GM21447 (cell line): ENCODE results near the gene HPS4.

ENCODE experiments used
- ATAC-seq: cut with Tn5 transposase; IDR thresholded peaks from one replicate; pipeline ENCODE4 v1.9.1; 2021; ENCODE audit not compliant: unreplicated experiment

HPS4 gene

DNA sequence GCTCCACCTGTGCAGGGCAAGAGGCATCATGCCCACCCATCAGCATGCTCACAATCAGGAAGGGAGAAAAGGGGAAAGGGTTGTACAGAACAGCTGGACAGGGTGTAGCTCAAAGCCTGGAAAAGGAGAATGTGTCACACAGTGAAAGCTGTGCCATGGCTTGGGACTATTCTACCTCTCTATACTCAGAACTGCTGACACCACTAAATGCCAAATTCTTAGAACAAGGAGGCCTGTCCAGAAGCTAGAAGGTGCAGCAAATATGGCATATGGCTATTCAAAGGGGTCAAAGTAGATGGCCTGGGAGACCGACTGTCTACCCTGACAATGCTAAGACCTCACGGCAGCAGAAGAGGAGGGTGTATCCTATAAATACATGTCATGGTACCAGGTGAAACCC, 12.8 kb downstream of the HPS4 start:
- no peak for ATAC-seq

DNA sequence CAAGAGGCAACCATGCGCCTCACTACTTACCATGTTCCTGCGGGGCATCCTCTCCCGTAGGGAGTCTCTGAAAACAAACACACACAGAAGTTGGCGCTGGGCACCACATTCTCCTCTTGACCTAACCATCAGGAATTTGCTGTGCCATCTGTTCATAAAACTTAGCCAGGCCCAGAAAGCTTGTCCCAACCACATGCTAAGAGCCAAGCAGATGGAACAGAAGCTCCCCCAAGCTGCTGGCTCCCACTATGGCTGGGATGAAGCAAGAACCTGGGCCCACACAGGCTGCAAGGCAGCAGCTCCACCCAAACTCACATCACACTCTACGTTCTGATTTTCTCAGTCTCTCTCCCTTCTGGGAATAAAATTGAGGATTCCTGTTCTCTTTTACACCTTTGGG, 17.4 kb downstream of the HPS4 start:
- ATAC-seq = no peak

DNA sequence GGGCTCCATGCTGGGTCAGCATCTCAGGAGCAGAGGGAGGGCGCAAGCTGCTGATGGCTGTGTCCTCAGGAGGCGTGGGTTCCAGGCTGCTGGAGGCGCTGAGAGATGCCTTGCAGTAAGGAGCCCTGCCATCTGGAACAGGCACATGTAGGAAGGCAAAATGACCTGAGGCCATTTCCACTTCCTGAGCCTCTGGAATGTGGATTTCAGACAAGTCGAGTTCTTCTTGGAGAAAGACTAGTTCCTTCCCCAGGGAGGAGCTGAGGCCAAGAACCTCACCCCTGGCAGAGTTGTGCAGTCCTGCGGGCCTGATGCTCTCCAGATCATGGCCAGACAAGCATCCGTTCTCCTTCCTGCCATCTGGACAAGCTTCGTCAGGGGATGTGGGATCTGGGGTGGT, 19.3 kb downstream of the HPS4 start:
- no peak for ATAC-seq

DNA sequence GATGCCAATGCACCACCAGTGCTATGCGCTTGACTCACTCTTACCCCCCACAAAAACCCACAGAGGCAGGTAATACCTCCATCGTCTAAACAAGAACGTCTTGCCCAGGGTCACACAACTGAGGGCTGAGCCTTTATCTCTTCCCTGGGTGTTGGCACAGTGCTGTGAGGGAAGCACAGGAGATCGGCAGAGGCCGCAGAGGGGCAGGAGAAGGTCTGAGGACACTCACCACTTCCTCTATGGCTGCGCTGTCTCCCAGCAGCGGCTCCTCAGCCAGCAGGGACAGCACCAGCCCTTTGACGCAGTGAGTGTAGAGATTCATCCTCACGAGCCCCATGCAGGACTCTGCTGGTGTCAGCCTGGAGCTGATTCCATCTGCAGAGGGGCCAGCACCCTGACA, 19.9 kb downstream of the HPS4 start:
- ATAC-seq = no peak

DNA sequence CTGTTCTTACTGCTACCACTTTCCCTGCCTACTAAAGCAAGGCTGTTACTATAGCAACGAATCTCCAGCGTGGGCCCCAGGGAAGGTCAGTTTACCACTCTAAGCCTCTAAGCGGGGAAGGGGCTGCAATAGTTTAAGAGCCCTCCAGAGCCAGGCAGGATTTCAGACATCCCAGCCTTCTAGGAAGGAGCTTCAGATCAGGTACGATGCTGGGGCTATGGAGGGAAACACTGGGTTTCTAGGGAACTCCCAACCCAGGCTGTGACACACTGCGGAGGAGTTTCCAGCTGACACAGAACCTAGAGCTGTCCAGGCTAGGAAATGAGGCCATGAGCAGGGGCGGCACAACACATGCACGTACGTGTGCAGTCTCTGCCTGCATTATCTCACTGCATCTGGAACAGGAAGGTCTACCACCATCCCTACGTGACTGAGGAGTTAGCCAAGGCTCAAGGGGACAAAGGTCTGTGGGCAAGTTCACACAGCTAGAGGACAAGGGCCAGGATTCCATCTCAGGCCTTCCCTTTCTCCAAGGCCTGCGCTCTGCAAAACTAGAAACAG, 20.4 kb downstream of the HPS4 start:
- no peak for ATAC-seq

DNA sequence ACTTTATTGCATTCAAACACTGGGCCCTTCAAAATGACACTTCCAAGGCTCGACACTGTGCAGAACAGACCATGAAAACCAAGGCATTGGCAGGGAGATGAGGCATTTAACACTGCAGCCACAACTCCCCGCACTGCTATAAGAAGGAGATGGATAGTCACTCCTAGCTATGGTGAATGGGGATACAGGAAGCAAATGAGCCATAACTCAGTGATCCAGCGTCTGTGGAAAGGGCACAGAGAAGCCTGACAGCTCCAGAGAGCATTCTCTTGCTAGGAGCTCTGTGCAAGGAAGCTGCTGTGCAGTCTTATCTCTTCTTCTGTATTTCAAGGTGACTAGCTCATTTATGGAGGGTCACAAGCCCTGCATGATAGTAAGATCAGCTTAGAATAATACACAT, 20.9 kb downstream of the HPS4 start:
- no peak for ATAC-seq

DNA sequence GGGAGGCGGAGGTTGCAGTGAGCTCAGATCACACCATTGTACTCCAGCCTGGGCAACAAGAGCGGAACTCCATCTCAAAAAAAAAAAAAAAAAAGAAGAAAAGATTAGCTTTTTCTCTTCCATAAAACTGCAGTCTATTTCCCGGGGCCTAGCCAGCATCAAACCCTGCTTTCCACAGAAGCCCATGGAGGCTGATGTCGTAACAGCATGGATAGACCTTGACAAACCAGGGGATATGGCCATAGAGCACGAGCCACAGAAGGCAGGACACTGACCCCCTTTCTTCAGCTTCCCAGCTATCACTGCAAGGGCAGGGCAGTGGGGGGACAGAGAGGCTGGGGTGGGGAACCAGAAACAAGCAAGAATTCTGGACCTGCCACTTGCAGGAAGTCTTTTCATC, 21.5 kb downstream of the HPS4 start:
- ATAC-seq = no peak

DNA sequence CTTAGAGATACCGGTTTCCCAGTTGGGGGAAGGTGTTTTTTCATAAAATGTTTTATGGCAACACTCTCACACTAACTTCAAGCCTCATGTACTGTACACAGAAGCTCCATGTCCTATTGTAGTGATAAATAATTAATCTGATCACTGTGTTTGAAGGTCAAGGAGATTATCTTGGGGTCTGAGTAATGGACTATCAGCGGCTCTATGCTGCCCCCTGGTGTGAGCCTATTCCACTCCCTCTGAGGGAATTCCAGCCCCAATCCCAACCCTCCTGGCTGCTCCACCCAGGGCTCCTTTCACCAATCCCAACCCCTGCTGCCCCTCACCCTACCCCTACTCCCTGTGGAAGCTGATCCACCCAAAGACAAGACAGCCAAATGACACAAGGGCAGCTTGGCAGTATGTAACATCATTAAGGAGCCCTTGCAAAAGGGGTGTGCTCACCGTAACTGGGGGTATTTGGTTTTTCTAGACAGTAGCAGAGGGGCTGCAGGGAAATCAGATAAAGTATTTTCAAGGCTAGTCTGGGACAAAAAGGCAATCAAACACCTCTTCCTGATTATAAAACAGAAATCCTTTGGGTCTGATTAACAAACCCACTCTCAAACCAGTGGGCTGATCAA, 22.3 kb downstream of the HPS4 start:
- no peak for ATAC-seq

DNA sequence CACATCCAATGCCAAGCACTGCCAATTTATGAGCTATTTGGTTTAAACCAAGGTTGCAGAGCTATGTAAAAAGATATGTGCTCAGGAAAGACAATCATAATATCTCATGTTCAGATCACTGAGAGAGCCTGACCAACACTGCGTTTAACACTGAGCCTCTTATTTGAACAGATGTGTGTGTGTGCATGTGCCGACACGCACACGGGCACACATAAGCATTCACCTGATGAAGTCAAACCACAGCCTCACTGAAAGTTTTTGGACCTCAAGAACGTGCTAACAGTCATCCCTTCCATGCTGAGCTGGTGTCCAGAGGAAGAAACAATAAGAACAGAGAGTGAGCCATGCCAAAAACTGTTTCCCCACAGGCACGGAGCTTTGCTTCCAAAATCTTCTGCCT, 23.4 kb downstream of the HPS4 start:
- no peak for ATAC-seq

DNA sequence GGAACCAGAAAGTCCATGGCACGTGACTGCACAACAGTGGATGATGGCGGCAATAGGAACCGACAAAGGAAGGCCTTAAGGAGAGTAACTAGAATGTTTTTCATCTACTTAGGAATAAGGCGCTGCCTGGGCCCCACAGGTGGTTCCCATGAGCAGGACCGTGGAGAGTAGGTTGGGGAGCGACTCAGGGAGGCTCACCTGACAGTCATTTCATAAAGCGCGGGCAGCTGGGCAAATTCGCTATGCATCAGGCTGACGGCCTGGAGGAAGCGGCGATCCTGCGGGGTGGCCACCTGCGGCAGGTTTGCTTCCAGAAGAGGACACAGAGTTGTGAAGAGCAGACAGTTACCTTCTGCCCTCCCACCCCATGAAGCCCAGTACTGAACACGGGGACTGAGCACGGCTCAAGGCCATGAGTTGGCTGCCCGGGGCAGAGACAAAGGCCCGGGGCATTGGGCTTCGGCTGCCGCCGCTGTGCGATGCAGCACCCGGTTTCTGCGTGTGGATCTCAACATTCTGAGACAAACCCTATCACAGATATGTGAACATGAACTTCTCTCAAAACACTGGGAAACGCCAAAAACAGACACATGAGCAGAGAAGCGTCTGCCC, 25.8 kb downstream of the HPS4 start:
- ATAC-seq = no peak

DNA sequence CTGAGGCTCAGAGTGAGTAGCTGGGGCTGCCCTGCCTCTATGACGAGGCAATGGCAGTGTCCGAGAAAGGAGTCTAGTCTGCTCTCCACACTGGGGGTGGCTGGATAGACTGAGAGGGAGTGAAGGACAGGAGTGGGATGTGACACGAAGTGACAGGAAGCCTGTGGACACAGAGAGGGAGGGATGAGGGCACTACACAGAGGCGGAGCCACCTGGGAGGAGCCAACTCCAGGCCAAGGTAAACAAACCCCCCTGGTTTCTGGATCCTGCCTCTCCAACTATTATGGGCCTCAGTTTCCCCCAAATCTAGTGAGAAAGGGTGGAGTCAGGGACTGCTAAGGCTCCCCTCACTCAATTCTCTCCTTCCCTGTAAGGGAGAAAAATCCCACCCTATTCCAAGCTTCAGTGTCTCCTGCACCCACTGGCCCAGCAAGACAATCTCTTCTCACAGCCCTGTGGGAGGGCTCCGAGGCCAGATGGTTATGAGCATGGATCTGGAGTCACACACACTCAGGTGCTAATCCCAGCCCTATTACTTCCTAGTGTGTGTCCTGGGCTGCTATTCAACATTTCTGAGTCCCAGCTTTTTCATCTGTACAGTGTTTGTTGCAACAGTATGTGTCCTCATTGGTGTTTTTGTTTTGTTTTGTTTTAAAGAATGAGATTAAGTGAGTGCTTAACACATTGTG, 29.6 kb downstream of the HPS4 start:
- no peak for ATAC-seq

DNA sequence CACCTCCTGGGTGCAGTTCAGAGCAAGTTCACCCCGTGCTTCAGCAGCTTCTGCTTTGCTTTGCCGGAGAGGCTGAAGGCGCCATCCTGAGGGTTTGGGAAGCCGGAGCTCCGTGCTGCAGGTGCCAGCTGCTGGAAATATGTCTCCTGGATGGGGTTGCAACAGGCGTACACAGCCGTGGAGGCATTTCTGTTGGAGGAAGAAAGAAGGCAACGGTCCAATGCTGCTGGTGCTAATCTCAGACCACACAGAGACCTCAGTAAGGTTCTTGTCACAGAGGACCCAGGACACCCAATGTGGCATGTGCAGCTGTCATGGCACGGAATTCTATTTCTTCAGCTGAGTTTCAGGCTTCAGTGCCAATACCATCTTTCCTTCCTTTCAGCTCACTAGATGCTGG, 30.4 kb downstream of the HPS4 start:
- no peak for ATAC-seq

DNA sequence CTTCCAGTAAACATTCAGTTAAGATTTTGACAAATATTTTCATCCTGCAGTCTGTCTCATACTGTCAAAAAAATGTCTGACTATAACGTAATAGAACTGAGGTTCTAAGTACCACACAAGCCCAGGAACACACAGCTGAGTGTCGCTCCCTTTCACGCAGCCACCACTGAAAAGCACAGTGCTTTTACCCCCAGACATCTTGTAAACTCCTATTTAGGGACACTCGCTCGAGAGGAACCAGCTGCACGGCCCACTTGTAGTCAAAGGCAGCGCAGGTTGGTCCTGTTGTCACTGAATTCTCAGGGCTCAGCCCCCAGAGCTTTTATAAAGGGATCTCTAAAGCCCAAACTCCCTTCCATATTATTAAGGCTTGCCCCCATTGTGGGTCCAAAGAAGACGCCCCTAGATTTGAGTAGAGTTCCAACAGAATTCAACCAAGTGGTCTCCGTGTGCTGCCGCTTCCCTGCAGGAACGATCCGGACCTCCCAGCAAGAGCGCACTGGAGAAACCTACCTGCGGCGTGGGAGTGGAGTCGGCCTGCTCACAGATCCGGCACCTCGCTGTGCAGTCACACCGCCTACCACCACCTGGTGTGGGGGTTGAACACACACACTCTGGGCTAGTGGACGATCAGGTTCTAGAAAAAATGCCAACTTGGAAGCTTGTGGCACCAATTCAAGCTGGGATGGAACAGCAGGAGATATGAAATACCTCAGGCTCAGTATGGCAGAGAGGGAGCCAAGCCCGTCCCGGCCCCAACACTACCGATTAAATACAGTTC, 31.2 kb downstream of the HPS4 start:
- no peak for ATAC-seq

DNA sequence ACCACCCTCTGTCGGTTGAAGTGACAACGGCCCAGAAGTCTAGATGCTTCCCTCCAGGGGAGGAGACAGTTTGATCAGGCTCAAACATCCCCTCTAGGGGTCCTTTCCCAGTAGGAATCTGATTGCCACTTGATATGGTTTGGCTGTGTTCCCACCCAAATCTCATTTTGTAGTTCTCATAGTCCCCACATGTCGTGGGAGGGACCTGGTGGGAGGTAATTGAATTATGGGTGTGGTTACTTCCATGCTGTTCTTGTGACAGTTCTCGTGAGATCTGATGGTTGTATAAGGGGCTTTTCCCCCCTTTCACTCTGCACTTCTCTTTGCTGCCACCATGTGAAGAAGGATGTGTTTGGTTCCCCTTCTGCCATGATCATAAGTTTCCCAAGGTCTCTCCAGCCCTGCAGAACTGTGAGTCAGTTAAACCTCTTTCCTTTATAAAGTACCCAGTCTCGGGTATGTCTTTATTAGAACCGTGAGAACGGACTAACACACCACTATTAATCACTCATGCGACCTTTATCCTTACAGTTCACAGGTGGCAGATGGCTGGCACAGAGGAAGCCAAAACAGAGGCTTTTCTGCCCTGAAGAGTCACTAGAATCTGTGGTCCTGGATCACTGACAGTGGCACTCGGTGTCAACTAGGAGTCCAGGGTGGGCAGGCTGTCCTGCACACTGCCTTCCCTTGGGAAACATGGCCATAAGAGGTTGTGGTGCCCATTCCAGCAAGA, 33.0 kb downstream of the HPS4 start:
- no peak for ATAC-seq

DNA sequence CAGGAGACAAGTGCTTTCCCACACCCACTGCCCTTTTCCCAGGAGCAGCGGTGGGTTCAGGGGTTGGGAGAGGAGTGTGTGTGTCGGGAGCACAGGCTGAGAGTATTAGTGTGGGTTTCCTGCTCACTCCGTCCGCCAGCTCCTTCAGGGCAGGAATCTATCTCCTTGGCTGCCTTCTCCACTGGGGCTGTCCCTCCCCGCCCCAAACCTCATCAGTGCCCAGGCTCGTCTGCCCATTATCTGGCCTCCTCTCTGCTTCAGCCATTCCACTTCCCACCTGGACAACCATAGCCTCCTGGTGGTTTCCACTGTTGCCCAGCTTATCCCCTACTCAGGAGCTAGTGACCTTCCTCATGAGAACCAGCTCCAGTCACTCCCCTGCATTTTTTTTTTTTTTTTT, 34.6 kb downstream of the HPS4 start:
- ATAC-seq = no peak

DNA sequence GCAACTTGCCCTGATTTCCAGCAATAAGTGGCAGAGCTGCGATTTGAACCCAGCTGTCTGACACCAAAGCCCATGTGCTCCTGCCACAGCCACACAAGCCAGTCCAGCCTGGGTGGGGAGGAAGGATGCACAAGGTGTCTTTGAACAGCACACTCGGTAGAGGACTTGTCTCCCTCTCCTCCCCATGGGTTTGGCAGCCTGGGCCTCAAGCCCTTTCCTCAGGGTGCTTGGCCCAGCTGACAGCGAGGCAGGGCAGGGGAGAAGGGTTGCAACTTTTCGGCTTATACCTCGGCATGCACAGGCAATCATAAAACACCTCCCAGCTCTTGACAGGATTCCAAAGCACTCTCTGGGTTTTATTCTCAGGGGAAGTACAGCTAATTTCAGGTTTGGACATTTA, 35.2 kb downstream of the HPS4 start:
- ATAC-seq = no peak

DNA sequence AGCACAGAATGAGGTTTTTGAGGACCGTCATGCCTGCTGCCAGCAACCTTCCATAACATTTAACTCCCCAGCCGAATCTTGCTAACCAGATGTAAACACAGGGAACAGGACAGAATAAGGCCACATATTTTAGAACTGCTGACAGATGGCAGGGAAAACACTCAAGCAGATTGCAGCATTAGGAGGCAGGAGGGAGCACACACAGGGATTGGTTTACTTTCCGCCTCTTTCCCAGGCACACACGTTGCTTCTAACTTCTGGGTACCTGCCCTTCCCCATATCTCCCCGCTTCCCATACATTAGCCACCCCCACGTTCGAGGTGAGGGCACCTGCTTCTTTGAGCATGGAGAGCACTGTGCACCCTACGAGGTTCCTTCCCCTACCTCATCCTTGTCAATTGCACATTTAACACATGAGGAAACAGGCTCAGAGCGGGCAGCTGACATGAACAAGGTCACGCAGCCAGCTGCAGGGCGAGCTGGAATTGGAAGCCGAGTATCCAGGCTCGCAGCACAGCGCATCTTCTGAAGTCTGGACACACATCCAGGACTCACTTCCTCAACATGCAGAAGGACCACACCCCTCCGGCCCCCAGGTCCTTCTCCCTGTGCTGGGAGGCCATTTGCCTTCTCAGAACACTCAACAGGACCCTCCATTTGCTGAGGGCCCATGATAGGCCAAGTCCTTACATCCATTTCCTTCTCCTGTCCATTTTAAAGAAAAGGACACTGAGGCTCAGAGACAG, 35.8 kb downstream of the HPS4 start:
- ATAC-seq = no peak

DNA sequence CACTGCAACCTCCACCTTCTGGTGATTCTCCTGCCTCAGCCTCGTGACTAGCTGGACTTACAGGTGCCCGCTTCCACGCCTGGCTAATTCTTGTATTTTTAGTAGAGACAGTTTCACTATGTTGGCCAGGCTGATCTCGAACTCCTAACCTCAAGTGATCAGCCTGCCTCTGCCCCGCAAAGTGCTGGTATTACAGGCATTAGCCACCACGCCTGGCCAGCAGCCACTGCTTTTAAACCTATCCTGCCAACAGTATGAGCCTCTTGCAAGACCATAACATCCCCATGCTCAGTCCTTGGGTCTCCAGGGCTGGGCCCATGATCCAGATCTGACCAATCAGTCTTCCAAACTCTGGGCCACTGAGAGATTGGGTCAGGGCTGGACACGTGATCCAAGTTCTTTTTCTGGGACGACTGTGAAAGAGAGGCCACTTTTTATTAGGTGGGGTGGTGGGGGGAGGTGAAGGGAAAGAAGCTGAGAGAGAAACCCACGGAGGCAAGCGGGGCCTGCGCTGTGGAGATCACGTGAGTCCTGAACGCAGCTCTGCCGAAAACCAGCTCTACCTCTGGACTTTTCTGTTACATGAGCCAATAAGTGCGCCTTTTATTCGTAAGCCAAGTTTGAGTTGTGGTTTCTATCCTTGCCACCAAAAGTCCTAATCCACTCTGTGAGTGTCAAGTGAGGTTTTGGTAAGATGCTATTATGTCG, 36.6 kb downstream of the HPS4 start:
- no peak for ATAC-seq

DNA sequence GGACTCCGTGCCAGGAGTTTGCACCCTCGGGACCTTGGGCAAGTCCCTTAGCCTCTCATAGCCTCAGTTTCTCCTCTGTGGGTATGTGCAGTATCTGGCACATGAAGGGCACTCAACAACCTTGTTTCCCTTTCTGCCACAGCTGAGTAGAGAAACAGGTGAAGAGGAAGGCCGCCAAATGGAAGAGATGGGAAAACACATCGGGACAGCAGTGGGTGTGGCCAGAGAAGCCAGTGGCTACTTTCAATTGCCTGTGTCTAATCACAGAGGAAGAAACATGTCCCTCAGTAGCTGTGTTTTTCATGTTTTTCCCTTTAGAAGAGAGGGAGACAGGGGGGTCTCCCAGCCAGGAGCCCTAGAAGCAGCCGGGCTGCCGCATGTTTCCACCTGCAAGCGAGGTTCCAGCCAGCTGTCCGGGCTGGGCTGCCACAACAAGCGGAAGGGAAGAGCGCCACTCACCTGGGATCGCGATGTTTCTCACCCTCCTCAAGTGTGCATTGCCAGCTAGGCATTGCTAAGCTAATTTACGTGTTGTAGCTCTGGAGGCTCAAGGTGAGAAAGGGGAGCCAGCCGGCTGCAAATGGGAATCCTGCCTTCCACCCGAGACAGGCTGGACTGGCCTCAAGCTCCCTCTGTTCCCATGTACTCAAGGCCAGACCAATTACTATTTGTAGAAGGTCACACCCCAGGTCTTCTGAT, 37.9 kb downstream of the HPS4 start:
- no peak for ATAC-seq
